Measurements from ENCODE around the gene PRXL2A.
"Not testable (repeated sequence)": the region's sequence is repeated elsewhere in the genome, so short reads cannot be mapped to it uniquely, and the experiment has no call there.

Gene PRXL2A

GRCh38 chr10:80462299-80462980, 54.1 kb downstream of the PRXL2A start:
- no peak for DNase-seq

- DNase-seq: no peak
Measured at GRCh38 chr10:80462981-80463741, 54.8 kb downstream of the PRXL2A start.

- no peak for DNase-seq
Measured at GRCh38 chr10:80463868-80464267, 55.5 kb downstream of the PRXL2A start.

- DNase-seq: no peak
Measured at GRCh38 chr10:80464557-80465450, 56.5 kb downstream of the PRXL2A start.

- no peak for DNase-seq
Measured at GRCh38 chr10:80465451-80465835, 57.1 kb downstream of the PRXL2A start.

GRCh38 chr10:80465839-80466590, 57.7 kb downstream of the PRXL2A start:
- DNase-seq: no peak

- DNase-seq: no peak
Measured at GRCh38 chr10:80466724-80467326, 58.5 kb downstream of the PRXL2A start.

GRCh38 chr10:80468002-80468401, 59.7 kb downstream of the PRXL2A start:
- no peak for DNase-seq

GRCh38 chr10:80468806-80469421, 60.6 kb downstream of the PRXL2A start:
- DNase-seq: no peak

- no peak for DNase-seq
Measured at GRCh38 chr10:80470266-80470665, 61.9 kb downstream of the PRXL2A start.

- DNase-seq: no peak
Measured at GRCh38 chr10:80471001-80471400, 62.6 kb downstream of the PRXL2A start.

GRCh38 chr10:80471715-80472233, 63.4 kb downstream of the PRXL2A start:
- DNase-seq: no peak

GRCh38 chr10:80472234-80473095, 64.1 kb downstream of the PRXL2A start:
- DNase-seq: no peak

GRCh38 chr10:80473096-80473657, 64.8 kb downstream of the PRXL2A start:
- DNase-seq: no peak

GRCh38 chr10:80473692-80474596, 65.6 kb downstream of the PRXL2A start:
- DNase-seq: no peak

- DNase-seq: no peak
Measured at GRCh38 chr10:80474597-80474910, 66.2 kb downstream of the PRXL2A start.

- DNase-seq: no peak
Measured at GRCh38 chr10:80474941-80475340, 66.6 kb downstream of the PRXL2A start.

GRCh38 chr10:80475641-80476040, 67.3 kb downstream of the PRXL2A start:
- DNase-seq: not testable (repeated sequence)

GRCh38 chr10:80476685-80477084, 68.3 kb downstream of the PRXL2A start:
- DNase-seq: no peak

All from cerebellar nuclear complex (tissue), 1 donor.